ENCODE measurements around the gene DIMT1.

DIMT1 gene

DNA sequence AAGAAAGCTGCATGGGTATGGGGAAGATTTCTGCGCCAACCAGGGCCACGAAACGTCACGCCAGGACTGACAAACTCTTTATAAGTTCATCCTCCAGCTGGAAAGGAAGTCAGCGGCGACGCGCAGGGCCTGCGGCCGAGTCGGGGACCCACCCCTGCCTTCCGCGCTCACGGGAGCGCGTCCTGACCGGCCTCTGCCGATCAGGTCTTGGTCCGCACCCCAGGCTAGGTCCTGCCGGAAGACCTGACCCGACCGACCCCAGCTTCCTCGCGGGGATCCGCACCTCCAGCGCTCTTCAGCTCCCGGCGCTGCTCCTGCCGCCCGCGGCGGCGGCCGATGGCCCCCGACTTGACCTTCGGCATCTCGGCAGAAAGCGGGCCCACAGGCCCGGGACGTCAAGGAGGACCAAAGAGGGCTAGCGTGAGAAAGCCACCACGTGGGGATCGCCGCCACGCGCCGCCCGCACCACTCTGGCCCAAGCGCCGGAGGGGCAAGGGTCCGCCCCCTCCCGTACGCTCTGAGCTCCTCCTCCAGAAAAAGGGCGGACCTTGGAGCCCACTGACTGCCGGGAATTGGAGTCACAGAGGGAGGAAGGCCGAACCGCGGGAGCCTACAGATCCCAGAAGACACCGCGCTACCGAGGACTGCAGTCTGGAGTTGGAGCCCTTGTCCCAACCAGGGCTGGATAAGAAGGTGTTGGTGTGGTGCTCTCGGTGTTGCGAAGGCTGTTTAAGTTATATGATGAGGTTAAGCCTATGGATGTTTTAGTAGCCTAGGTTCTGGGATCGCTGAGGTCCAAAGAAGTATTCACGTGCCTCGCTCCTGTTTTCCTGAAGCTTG, at the start of gene DIMT1:
TSS of gene DIMT1 (minus strand) at position 495 of the 840 bp plus-strand sequence. CDS start at position 362, 133 bp downstream.
- DNase-seq (ENCODE audit: low spot score) = peak; percentile 98

DNA sequence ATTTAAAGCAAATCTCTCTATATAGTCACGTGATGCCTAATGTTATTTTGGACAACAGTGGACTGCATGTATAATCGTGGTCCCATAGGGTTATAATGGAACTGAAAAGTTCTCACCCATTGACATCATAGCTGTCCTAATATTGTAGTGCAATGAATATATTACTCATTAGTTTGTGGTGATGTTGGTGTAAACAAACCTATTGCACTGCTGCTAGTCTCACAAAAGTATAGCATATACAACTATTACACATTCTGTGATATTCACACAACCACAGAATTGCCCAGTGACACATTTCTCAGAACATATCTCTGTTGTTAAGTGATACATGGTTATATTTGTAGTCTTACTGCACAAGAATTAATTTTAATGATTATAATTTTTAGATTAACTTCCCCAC, 46.6 kb upstream of the DIMT1 start:
- no peak for DNase-seq (ENCODE audit: low spot score)

DNA sequence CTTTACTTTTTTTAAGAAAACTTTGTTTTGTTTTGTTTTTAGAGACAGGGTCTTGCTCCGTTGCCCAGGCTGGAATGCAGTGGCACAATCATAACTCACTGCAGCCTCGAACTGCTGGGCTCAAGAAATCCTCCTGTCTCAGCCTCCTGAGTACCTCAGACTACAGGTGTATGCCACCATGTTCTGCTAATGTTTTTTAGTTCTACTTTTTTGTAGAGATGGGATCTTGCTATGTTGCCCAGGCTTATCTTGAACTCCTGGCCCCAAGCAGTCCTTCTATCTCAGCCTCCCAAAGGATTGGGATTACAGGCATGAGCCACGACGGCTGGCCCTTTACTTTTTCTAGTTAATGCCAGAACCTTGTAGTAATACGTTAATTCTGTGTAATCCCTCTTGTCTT, 44.8 kb upstream of the DIMT1 start:
- no peak for DNase-seq (ENCODE audit: low spot score)

- DNase-seq (ENCODE audit: low spot score) = no peak
Observed at GRCh38 chr5:62432621-62433064, 28.9 kb upstream of the DIMT1 start.

- DNase-seq (ENCODE audit: low spot score) = no peak
Observed at GRCh38 chr5:62431735-62432620, 28.3 kb upstream of the DIMT1 start.

GRCh38 chr5:62424763-62425162, 21.1 kb upstream of the DIMT1 start:
- DNase-seq (ENCODE audit: low spot score) = no peak

DNA sequence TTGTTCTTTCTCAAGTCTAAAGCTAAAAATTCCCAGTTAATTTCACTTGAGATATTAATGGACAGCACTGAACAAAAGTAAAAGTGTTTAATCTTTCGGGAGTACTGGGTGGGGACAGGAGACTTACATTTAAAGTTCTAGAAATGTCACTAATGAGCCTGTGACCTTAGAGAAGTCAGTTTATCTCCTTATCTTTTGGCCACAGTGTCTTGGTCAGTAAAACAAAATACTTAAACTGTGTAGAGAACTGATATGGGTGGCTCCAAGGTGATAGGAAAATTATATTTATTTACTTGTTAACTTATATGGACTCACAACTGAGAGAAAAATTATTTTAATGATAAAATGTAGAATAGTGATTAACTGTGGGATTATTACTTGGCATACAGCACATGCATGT, 17.7 kb upstream of the DIMT1 start:
- DNase-seq (ENCODE audit: low spot score) = no peak

DNA sequence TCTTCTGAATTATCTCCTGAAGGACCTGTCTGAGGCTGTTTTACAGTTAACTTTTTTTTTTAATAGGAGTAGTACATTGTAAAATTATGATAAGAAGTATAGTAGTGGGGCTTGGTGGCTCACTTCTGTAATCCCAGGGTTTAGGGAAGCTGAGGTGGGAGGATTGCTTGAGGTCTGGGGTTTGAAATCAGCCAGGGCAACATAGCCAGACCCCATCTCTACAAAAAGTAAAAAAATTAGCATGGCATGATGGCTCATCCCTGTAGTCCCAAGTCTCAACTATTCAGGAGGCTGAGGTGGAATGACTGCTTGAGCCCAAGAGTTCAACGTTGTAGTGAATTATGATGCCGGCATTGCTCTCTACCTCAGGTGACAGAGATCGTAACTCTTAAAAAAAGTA, 15.9 kb upstream of the DIMT1 start:
- DNase-seq (ENCODE audit: low spot score) = no peak

DNA sequence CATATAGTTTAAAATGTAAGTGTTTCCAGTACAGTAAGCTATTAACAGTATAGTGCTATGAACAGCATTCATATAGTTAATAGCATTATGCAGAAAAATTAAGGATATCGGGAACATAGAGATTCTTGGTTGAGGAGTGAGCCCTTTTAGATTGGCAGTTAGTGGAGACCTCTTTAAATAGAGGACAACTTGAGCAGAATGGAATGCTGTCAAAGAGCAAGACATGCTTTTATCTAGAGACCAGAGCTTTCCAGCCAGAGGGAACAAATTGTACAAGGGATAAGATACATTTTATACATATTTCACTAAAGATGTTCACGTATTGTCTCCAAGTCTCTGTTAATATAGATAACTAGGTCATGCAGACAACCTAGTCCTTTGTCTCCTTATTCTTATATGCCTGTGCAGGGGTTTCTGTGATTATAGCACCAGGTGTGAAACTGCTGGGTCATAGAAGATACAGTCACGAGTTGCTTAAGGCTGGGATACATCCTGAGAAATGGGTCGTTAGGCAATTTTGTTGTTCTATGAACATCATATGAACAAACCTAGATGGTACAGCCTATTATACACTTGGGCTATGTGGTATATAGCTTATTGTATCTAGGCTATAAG, 14.9 kb upstream of the DIMT1 start:
- DNase-seq (ENCODE audit: low spot score) = no peak

GRCh38 chr5:62413711-62414110, 10.0 kb upstream of the DIMT1 start:
- DNase-seq (ENCODE audit: low spot score) = no peak

DNA sequence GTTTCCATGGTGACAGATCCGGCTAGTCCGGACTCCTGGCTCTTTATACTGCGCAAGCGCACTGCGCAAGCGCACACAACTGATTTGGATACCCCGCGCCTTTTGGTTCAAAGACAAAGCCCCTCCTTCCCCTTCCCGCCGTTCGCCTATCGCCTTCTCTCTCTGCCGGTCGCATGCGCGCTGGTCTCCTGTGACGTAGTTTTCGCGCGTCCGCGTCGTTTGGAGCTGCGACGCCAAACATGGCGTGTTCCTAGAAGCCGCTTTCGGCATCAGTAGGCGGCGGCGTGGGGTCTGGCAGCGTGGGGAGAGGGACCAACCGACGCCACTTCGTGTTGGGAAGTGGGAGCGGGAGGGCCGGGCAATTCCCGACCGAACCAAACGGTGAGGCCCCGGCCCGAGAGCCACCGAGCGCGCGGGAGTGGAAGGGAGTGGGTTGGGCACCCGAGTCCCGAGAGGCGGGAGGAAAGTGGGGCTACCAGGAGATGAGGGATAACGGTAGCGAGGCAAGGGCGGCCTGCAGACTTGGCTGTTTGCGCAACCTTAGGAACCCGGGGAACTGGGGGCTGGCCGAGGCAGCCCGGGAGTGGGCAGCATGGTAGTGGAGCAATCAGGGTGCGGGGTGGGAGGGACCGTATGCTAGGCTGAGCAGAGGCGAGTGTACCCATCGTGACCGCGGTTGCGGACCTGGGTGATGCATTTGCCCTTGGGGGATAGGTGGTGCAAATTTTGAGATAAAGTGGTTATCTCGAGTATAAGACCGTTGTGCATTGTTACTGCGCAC, 9.0 kb upstream of the DIMT1 start, which contains the start of gene IPO11:
TSS of gene IPO11 (plus strand) at position 215 of the 781 bp plus-strand sequence. CDS start 24,517 bp downstream, outside the sequence.
- DNase-seq (ENCODE audit: low spot score) = peak; percentile 99

GRCh38 chr5:62395210-62395950, 8.3 kb downstream of the DIMT1 start:
- DNase-seq (ENCODE audit: low spot score) = no peak

GRCh38 chr5:62386824-62387223, 16.9 kb downstream of the DIMT1 start:
- no peak for DNase-seq (ENCODE audit: low spot score)

DNA sequence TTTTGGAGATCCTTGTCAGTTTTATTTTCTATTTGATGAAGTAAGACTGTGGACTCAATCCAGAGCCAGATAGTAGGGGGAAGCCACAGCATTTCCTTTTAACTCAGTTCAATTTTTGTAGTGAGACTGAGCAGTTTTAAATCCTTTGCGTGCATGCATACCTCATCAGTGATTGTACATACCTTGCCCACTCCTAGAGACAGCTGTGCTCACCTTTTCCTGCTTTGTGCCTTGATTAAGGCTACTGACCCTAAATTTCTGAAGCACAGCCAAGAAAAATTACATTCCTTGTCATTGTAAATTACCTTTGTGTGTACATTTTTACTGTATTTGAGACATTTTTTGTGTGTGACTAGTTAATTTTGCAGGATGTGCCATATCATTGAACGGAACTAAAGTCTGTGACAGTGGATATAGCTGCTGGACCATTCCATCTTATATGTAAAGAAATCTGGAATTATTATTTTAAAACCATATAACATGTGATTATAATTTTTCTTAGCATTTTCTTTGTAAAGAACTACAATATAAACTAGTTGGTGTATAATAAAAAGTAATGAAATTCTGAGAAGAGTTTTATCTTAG, 17.8 kb downstream of the DIMT1 start:
- no peak for DNase-seq (ENCODE audit: low spot score)

DNA sequence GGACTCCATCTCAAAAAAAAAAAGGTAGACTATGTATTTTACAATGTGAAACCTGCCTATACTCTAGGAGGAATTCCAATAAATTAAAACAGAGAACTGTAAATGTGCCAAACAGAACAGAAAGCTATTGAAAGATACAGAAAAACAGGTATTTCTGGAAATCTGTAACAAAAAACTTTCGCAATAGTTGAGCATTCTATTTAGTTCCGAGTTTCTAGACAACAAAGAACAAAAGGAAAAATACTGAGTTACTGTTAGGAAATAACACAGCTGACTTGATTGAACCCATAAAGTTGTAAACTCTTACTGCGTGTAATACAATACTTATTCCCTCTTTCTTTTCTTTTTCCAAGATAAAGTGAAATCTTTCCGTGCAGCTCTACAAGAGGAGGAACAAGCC, 18.6 kb downstream of the DIMT1 start:
- DNase-seq (ENCODE audit: low spot score) = no peak

- no peak for DNase-seq (ENCODE audit: low spot score)
Observed at GRCh38 chr5:62376064-62376463, 27.6 kb downstream of the DIMT1 start.

DNA sequence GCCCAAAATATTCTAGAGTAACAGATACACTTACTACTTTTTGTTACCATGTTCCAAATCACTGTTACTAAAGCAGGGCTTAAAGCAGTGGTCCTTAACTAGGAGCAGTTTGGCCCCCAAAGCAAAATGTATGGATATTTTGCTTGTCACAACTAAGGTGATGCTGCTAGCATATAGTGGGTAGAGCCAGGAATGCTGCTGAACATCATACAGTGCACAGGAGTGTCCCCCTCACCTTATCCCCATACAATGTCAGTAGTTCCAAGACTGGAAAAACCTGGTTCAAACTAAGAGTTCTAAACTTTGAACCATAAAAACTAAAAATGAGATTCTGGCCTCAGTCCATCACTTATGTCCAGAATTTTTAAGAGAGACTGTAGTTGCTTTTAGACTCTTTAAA, 28.1 kb downstream of the DIMT1 start:
- DNase-seq (ENCODE audit: low spot score) = no peak

GRCh38 chr5:62374090-62374489, 29.6 kb downstream of the DIMT1 start:
- no peak for DNase-seq (ENCODE audit: low spot score)

GRCh38 chr5:62373382-62373781, 30.3 kb downstream of the DIMT1 start:
- no peak for DNase-seq (ENCODE audit: low spot score)

DNA sequence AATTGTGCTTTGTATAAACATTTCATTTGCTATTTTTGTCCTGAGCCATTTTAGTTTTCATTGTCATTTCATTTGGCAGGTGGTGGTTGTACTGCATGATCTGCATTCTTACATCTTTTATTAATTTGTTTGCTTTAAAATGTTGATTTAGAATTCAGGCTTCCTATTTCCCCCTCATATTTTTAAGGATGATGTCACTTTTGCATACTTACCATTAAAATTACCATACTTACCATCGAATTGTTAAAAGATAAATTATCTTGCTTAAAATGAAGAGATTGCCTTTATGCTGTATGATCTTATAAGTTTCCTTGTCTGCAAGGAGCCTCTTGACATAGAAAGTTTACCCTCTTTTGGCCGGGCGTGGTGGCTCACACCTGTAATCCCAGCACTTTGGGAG, 31.1 kb downstream of the DIMT1 start:
- no peak for DNase-seq (ENCODE audit: low spot score)
